Glutamatergic neuron (in vitro differentiated cells): ENCODE data around the gene HOXB3. TPM values are rescaled to one million over a fixed set of nuclear protein-coding genes. Genes with fewer than 3 reads are reported as not detected.

Source experiments
- DNase-seq: peaks from one replicate; pipeline ENCODE4 v3.0.0; 2022
- H3K27ac Mint-ChIP-seq: one replicate; pipeline ENCODE4 v1.8.0; 2020; ENCODE audit warnings: mild to moderate bottlenecking, mixed read lengths, inconsistent platforms; ENCODE audit not compliant: unreplicated experiment
- H3K27me3 Mint-ChIP-seq: one replicate; pipeline ENCODE4 v1.8.0; 2020; ENCODE audit warnings: mild to moderate bottlenecking, moderate library complexity, mixed read lengths, inconsistent platforms; ENCODE audit not compliant: unreplicated experiment
- H3K36me3 Mint-ChIP-seq: one replicate; pipeline ENCODE4 v1.8.0; 2020; ENCODE audit warnings: mild to moderate bottlenecking, mixed read lengths, inconsistent platforms; ENCODE audit not compliant: unreplicated experiment
- H3K4me1 Mint-ChIP-seq: one replicate; pipeline ENCODE4 v1.8.0; 2020; ENCODE audit warnings: mild to moderate bottlenecking, low read depth, mixed read lengths, inconsistent platforms; ENCODE audit not compliant: unreplicated experiment
- H3K4me3 Mint-ChIP-seq: one replicate; pipeline ENCODE4 v1.8.0; 2020; ENCODE audit warnings: mild to moderate bottlenecking, mixed read lengths, inconsistent platforms; ENCODE audit not compliant: unreplicated experiment
- H3K9me3 Mint-ChIP-seq: one replicate; pipeline ENCODE4 v1.8.0; 2020; ENCODE audit warnings: mild to moderate bottlenecking, moderate library complexity, mixed read lengths, inconsistent platforms; ENCODE audit not compliant: unreplicated experiment
- total RNA-seq: library from RNA; stranded (reverse); fragmentation: NEBNext Ultra II Directional; extraction: Animal tissue kit (Norgen Biotek cat#: 25700); gene quantifications from one replicate; pipeline ENCODE4 v1.2.1, GENCODE V29; 2021; ENCODE audit not compliant: unreplicated experiment
- TF ChIP-seq, protein P1 (sequence below): fragments of 200-600 bp; sonication (generic); IDR thresholded peaks from one replicate; pipeline ENCODE4 v1.5.0; 2021; ENCODE audit not compliant: partially characterized antibody, unreplicated experiment

The HOXB3 gene
- total RNA-seq, 1 donor from 2014 or later = not detected

DNA sequence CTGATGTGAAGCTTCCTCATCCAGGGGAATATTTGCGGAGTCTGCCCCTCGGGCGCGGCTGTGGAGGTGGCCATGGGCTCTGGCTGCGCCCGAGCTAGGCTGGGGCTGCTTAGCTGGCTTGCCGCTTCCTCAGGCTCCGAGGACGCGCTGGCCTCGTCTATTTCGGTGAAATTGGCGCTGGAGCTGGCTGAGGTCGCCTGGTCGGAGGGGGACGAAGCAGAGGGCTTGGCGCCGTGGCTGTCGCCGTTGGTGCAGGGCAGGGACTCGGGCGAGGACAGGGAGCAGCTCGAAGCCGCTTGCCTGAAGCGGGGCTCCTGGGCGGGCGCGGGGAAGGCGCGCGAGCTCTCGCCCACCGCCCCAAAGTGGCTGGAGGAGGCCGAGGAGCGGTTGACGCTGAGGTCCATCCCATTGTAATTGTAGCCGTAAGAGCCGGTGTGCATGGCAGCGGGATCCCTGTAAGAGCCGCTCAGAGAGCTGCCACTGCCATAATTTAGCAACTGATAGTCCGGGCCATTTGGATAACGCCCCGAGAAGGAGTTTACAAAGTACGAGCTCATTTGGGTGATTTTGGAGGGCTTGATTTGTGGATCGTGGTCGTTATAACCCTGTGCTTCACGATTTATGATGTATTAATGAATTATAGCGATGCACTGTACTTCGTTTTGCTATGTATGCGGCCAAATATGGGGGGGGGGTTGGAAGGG, 3.2 kb upstream of the HOXB3 start, which contains the start of gene HOXB5:
Gene HOXB5, minus strand, starts transcription at position 654 of the 704 bp plus-strand sequence. Its CDS starts 97 bp downstream, at position 557.
- no peak within 1 kb of the TSS for H3K27ac Mint-ChIP-seq
- DNase-seq = peak; percentile 61
- H3K4me3 Mint-ChIP-seq = peak within 1 kb of the TSS; percentile 11
- H3K27me3 Mint-ChIP-seq = peaks cover 50% of the 10 kb centered on the region
- H3K36me3 Mint-ChIP-seq = no peaks in the 10 kb centered on the region
- peaks cover 4% of the 10 kb centered on the region for H3K9me3 Mint-ChIP-seq
- H3K4me1 Mint-ChIP-seq = peaks cover 2% of the 10 kb centered on the region
- TF ChIP-seq, protein P1, sequence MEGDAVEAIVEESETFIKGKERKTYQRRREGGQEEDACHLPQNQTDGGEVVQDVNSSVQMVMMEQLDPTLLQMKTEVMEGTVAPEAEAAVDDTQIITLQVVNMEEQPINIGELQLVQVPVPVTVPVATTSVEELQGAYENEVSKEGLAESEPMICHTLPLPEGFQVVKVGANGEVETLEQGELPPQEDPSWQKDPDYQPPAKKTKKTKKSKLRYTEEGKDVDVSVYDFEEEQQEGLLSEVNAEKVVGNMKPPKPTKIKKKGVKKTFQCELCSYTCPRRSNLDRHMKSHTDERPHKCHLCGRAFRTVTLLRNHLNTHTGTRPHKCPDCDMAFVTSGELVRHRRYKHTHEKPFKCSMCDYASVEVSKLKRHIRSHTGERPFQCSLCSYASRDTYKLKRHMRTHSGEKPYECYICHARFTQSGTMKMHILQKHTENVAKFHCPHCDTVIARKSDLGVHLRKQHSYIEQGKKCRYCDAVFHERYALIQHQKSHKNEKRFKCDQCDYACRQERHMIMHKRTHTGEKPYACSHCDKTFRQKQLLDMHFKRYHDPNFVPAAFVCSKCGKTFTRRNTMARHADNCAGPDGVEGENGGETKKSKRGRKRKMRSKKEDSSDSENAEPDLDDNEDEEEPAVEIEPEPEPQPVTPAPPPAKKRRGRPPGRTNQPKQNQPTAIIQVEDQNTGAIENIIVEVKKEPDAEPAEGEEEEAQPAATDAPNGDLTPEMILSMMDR = no peak

DNA sequence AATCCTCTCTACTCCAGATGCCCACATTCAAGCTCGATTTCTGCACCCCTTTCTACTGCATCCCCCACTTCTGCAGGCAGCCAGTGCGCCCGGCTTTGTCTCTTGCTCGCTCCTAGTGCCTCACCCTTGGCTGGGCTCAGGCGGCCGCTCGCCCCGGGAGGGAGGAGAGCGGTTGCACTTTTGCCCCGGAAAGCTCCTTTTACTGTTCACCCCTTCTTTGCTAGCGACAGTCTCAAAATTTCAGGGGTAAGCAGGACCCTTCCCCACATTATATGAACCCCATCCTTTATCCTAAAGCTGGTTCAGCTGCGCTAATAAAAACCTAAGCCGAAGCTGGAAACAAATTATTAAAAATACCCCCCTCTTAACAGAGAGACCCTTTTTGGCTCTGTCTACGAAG, 2.5 kb upstream of the HOXB3 start:
- Mint-ChIP-seq H3K4me1 (peaks cover 2% of the 10 kb centered on the region), H3K27me3 (peaks cover 52% of the 10 kb centered on the region), H3K27ac (no peak overlapping the region), H3K9me3 (peaks cover 8% of the 10 kb centered on the region), H3K4me3 (no peak overlapping the region), H3K36me3 (peaks cover 1% of the 10 kb centered on the region)
- DNase-seq = no peak
- TF ChIP-seq, protein P1 = no peak

- Mint-ChIP-seq H3K36me3 (peaks cover 3% of the 10 kb centered on the region), H3K27me3 (peaks cover 56% of the 10 kb centered on the region), H3K27ac (no peak overlapping the region), H3K4me1 (peaks cover 3% of the 10 kb centered on the region), H3K4me3 (no peak overlapping the region), H3K9me3 (peaks cover 9% of the 10 kb centered on the region)
- TF ChIP-seq, protein P1 = no peak
- DNase-seq = no peak
These were observed 2.0 kb upstream of the HOXB3 start for GRCh38 chr17:48592057-48592514.

DNA sequence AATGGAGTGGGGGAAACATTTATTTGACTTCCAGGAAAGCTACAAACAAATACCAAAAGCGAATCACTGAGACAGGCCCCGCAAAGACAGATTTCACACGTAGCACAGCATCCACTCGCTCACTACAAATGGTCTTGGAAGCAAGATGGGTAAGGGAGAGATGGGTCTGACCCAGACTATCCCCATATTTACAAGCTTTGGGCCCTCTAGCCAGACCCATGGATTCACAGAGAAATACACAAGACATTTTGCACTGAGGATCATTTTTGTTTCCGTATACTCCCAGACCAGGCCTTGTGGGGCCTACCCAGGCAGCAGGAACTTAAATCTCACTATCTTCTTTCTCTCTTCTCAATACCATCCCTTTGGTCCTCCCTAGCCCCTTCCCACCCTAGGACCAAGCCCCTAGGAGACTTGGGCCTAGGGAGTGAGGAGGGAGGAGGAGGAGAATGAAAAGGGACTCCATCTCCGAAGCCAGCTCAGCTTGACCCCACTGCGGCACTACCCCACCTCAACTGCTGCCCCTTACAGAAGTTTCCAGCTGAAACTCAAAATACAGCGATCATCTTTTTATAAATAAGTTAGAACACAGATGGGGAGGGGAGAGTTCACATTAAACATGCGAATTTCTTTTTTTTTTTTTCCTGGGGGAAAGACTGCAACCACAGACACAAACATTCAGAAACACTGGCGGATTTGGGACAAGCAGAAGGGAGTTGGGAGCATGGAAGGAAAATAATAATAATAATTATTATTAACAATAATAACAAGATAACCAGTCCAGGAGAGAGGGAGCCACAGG, 1.4 kb upstream of the HOXB3 start:
- Mint-ChIP-seq H3K36me3 (peaks cover 3% of the 10 kb centered on the region), H3K27me3 (peaks cover 50% of the 10 kb centered on the region), H3K27ac (no peak overlapping the region), H3K4me3 (no peak overlapping the region), H3K9me3 (peaks cover 8% of the 10 kb centered on the region), H3K4me1 (peaks cover 5% of the 10 kb centered on the region)
- TF ChIP-seq, protein P1 = no peak
- no peak for DNase-seq
